Medulla oblongata (tissue), 1 donor: Measurements from ENCODE around the gene CAPRIN1.

Experiments
- DNase-seq: peaks from one replicate; pipeline ENCODE4 v3.0.0-alpha.2; 2015; ENCODE audit errors: extremely low spot score

The CAPRIN1 gene

GRCh38 chr11:34143048-34143447 is 91.5 kb downstream of the CAPRIN1 start:
- no peak for DNase-seq

- no peak for DNase-seq
These were observed 93.5 kb downstream of the CAPRIN1 start for GRCh38 chr11:34145073-34145472.

- DNase-seq: no peak
These were observed 94.4 kb downstream of the CAPRIN1 start for GRCh38 chr11:34145847-34146381.

- no peak for DNase-seq
These were observed 94.9 kb downstream of the CAPRIN1 start for GRCh38 chr11:34146411-34146810.

GRCh38 chr11:34146866-34147265 is 95.3 kb downstream of the CAPRIN1 start:
- no peak for DNase-seq

- DNase-seq: no peak
These were observed 96.0 kb downstream of the CAPRIN1 start for GRCh38 chr11:34147581-34147980.

GRCh38 chr11:34148504-34149165 is 97.1 kb downstream of the CAPRIN1 start:
- no peak for DNase-seq

GRCh38 chr11:34149274-34149673 is 97.7 kb downstream of the CAPRIN1 start:
- no peak for DNase-seq

- DNase-seq: no peak
These were observed 98.3 kb downstream of the CAPRIN1 start for GRCh38 chr11:34149786-34150185.

GRCh38 chr11:34150494-34151151 is 99.1 kb downstream of the CAPRIN1 start:
- no peak for DNase-seq
